NCI-H1417 (cell line): ENCODE measurements around the gene PHACTR1.
"Not testable (repeated sequence)": the region's sequence is repeated elsewhere in the genome, so short reads cannot be mapped to it uniquely, and the experiment has no call there.

Source experiments
- DNase-seq, 3 experiments: peaks; one replicate each; lab custom pipeline; 2025; lab: John Stamatoyannopoulos, UW

PHACTR1 gene

DNA sequence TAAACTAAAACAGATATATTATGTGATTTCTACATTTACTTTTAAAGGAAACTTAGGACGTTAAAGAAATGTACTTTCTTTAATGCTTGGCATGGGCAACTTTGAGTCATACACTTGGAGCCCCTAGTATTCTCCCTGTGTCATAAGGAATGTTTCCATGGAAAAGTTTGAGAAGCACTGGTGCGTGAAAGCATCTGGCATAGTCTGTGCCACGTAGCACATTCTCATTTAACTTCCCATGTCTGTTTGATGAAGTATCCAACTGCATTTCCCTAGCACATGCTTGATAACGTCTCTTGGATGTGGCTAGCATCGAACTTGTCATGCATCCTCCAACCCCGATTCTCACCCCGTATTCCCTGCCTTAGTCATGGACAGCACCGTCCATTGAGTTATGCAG is 439.8 kb downstream of the PHACTR1 start:
- DNase-seq = no peak

- DNase-seq = no peak
These were observed 440.7 kb downstream of the PHACTR1 start for GRCh38 chr6:13157293-13157692.

DNA sequence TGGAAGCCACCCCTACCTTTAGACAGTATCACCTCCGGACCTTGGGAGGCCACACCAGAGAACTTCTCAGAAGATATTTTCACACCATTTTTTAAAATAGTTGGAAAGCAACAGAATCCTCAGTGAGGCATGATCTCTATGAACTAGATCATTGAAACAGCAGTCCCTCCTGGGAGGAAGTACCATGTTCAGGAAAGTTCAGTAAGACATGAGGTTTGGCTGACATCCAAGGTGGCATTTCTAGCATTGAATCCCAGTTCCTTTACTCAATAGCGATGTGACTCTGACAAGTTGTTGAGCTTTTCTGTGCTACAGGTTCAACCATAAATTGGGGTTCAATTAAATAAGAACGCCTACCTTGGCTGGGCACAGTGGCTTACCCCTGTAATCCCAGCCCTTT is 442.7 kb downstream of the PHACTR1 start:
- no peak for DNase-seq

DNA sequence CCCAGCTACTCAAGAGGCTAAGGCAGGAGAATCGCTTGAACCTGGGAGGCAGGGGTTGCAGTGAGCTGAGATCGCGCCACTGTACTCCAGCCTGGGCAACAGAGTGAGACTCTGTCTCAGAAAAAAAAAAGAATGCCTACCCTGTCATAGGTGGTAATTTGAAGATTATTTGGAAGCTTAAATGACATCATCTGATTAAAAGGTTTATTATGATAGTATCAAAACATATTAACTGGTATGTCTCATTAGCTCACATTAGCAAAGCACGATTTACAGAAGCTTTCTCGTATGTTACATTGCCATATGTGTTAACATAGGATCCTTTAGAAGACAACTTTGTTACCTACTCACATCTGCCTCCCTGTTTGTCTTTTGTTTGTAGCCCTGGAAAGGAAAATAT is 443.3 kb downstream of the PHACTR1 start:
- not testable (repeated sequence) for DNase-seq

DNA sequence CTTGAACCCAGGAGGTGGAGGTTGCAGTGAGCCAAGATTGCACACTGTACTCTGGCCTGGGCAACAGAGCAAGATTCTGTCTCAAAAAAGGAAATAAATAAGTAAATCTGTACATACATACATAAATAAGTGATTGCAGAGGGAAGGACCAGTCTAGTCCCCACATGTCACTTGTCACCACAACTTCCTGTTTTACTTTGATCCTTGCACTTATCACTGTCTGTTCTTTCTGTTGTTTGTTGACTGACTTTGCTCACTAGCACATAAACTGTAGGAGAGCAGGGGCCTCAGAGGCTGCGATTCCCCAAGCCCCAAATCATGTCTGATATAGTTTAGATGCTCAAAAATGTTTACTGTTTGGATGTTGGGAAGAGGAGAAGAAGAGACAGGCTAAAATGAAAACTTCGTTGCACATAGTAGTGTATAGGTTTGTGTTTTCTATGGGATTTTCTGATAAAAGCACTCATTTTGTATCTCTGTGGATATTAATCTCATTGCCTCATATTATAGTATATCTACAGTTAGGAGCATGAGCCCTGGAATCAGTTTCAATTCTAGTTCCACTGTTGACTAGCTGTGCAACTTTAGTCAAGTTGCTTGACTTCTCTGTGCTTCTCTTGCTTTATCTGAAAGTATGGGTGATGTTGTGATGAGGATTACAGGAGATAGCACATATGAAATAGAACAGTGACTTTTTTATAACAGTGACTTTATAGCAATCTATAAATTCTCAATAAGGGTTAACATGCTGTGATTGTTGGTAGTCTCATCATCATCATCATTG is 446.8 kb downstream of the PHACTR1 start:
- DNase-seq = no peak

DNA sequence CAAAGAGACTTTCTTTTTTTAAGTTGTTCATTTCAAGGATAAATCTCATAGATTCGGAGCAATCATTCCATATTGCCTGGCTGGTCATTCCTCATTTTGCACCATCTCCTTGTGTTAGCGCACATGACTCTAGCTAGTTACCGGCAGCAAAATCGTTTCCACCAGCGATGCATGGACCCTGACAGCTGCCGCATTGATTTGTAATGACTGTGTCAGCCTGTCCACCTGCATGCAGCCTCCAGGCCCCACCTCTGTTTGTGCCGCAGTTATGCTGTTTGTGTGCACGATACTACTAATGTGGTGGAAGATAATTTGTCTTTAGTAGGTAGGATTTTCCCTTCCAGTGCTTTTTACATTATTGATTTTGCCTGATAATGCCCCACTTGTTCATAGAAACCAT is 447.7 kb downstream of the PHACTR1 start:
- peak in 2 of 3 experiments; percentile 12 to 48 for DNase-seq

DNA sequence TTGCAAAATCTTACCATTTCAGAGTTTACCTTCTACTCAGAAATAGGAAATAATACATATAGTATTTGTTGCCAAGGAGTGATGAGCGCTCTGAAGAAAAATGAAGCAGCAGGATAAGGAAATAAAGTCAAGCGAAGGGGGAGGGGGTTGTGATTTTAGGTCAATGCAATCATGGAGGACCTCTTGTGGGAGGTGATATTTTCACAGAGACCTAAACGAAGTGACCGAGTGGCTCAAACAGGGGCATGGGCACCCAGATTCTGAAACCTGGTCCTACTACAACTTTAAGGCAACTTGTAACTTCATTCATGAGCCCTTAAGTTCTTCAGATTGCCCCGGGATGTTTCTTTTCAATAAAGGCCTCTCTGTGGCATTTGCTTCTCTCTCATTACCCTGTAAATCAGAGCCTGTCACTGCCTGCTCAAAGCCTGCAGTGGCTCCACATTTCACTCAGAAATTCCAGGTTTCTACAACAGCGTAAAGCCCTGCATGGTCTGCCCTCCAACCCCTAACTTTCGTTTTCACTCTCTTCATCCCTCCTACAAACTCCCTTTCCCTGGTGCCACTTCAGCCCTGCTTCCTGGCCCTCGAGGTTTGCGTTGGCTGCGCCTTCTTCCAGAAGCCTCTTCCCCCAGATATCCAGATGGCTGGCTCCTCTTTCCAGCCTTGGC is 449.1 kb downstream of the PHACTR1 start:
- no peak for DNase-seq

DNA sequence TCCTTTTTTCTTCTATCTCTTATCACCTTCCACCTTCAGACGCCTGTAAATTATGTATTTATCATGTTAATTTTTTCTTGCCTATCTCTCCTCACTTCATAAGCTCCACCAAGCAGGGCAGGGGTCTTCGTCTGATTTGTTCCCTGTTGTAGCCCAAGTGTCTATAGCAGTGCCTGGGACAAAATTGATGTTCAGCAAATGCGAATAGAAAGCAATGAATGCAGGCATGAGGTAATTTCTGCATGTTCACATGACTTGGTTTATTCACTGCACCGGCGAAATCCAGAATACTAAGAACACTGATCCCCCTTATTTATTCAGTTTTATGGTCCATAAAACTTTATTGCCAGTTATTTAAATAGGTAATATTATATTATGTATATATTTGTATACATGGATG is 449.7 kb downstream of the PHACTR1 start:
- DNase-seq = no peak

DNA sequence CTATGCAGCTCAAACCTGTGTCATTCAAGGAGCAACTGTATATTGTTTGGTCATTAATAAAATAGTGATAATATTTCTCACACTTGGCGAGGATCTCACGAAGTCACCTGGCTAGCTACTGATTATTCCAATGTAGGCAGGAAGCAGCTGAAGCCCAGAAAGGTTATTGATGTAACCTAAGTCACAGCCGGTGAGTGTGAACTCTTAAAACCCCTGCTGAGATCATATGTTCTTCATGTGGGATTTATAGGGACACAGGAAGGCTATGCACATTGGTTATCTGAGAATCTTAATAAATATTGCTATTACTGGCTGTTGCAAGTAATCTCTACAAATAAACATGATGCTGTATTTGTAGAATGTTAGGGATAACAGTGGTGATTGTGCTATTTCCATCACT is 450.3 kb downstream of the PHACTR1 start:
- DNase-seq = peak in 1 of 3 experiments; percentile 27

GRCh38 chr6:13172291-13172690 is 455.7 kb downstream of the PHACTR1 start:
- DNase-seq = peak in 2 of 3 experiments; percentile 24 to 57

DNA sequence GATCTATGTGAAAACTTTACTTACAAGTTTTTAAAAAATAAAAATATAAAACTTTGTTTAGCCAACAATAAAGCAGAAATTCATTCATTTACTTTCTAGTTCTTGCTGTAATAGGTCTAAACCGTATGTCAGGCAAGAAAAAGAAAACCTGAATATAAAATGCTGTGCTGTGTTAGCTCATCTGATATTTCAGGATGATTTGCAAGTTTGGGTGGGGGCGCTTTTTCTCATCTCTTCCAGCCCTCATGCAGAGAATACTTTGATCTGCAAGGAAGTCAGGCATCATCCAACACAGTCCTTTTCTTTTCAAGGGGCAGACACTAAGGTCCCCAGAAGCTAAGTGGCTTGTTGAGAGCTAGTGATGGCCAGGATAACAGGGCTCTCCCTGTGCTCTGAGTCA is 458.5 kb downstream of the PHACTR1 start:
- DNase-seq = no peak

DNA sequence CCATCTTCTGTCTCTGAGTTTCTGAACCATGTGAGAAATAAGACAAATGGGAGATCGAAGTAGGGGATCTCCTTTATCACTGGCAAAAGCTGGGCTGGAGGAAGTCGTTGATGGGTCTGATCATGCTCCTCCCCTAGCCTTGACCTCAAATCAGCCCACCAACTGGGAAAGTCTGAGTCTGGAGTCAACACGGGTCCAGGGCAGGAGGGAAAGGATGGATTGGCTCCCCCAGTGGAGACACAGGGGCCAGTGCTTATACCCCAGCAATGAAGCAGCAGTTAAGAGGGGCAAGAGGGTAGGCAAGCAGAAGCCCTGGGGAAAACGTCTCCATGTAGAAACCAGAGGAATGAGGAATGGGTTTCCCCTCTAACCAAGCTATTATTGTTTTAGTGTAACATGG is 459.2 kb downstream of the PHACTR1 start:
- no peak for DNase-seq

- no peak for DNase-seq
These were observed 461.1 kb downstream of the PHACTR1 start for GRCh38 chr6:13177664-13178063.

GRCh38 chr6:13178107-13178506 is 461.5 kb downstream of the PHACTR1 start:
- DNase-seq = no peak

DNA sequence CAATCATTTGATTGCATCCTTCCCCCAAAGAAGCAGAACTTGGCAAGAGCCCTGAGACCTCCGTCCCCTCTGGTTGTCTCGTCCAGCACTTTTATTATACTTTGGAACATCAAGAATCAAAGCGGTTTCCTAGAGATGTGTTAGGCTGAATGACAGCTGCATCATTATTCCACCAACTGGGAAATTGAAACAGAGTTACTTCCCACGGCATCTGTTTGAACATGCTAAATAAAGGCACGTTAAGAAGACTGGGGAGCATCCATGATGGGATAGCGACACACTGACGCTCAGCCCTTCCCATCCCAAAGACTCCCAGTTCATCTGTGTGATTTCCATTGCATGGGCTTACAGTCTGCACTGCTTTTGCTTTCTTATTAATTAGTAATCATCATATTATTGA is 464.0 kb downstream of the PHACTR1 start:
- no peak for DNase-seq

DNA sequence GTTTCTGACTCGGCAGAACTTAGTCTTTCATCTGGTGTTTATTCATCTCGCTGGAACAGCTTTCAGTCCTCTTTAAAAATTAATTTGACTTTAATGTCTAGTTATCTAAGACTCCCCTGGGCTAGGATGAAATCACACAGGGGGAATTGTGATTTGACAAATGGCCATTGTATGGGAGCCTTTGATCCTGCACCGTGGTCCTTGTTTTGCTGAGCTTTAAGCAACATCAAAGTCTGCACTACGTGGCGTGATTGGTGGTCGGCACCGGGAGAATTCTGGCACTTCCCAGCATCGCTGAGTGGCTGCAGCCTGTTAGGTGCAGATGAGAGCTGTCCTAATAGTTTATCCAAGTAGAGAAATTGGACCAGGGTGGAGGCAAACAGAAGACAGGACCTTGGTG is 464.8 kb downstream of the PHACTR1 start:
- peak in 1 of 3 experiments; percentile 55 for DNase-seq

DNA sequence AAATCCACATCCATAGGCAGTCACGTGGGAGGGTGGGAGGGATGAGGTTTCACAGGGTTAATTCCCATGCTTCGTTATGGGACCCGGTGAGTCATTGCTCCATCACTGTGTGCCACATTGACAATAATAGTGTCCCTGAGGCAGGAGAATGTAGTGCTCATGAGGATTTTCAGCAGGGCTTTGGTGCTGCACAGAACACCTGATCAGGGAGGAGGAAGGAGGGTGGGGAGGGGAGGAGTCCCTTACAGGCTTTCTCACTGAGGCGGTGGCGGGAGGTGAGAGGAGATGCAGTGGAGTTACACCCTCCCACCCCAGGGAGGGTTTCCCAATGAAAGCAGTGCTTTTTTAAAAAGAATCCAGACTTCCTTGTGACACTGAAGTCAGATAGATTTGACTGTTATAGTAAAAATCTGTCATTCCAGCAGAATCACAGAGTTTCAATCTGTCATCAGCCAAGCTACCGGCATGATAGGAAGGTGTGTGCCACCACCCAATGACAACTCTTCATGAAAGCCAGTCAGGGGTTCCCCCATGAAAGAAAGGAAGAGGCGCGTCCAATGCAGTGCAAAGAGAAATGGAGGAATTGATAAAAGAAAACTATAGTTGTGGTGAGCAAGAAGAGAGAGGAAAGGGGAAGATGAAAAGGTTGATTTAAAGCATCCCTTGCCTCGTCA is 467.0 kb downstream of the PHACTR1 start:
- DNase-seq = no peak

DNA sequence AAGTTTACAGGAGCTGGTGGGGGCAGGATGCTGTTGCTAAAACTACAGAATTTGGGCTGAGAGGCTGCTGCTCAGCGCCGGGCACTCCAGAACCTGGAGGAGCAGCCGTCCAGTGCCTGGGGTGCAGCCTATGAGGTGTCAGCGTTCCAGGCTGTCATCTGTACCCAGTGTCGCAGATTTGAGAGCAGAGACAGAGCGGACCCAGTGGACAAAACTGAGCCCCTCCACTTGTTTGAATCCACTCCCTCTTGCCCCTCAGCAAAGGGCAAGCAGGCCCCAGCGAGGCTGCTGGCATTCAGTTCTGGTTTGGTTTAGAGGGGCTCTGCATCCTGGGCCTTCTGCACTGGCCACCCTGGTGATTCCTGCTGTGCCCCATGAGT is 467.5 kb downstream of the PHACTR1 start:
- DNase-seq = no peak

GRCh38 chr6:13184547-13184946 is 468.0 kb downstream of the PHACTR1 start:
- peak in 1 of 3 experiments; percentile 30 for DNase-seq

DNA sequence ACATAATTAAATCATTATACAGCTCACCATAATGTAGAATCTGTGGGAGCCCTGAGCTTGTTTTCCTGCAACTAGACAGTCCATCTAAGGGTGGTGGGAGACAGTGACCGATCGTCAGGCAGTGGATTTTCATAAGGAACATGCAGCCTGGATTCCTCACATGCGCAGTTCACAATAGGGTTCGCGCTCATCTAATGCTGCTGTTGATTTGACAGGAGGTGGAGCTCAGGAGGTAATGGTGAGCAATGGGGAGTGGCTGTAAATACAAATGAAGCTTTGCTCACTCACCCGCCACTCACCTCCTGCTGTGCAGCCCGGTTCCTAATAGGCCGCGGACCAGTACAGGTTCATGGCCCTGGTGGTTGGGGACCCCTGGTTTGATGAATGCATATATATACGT is 470.3 kb downstream of the PHACTR1 start:
- no peak for DNase-seq

GRCh38 chr6:13187692-13188091 is 471.1 kb downstream of the PHACTR1 start:
- peak in 1 of 3 experiments; percentile 10 for DNase-seq

DNA sequence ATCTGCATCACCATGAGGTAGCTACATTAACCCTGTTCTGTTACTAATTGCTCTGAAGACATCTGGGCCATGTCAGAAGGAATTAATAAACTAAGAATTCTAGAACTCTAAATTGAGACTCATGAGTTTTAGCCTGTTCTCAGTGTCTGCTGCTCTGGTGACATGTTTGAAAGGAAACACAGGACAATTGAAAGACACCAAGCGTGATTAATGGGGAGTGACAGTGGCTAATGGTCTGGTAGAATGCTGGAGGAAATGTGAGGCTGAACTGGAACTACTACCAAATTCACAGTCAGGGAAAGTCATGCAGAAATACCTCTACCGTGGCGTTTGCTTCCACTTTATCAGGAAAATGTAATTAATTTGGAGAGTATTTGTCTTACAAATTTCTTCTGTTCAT is 471.7 kb downstream of the PHACTR1 start:
- DNase-seq = peak in 1 of 3 experiments; percentile 23

GRCh38 chr6:13189710-13190109 is 473.1 kb downstream of the PHACTR1 start:
- DNase-seq = no peak
